HG02870 (cell line): Measurements from ENCODE around the gene BLM.
"Not testable (repeated sequence)": the region's sequence is repeated elsewhere in the genome, so short reads cannot be mapped to it uniquely, and the experiment has no call there.

Source experiments
- ATAC-seq: cut with Tn5 transposase; IDR thresholded peaks from one replicate; pipeline ENCODE4 v1.9.1; 2021; ENCODE audit warnings: mild to moderate bottlenecking, moderate library complexity; ENCODE audit not compliant: unreplicated experiment

Gene BLM

GRCh38 chr15:90716976-90717821 is at the start of gene BLM:
Gene BLM (plus strand): TSS chr15:90717346. CDS start chr15:90747393, 30,047 bp downstream.
- peak; percentile 99 for ATAC-seq

GRCh38 chr15:90667755-90668345 is 49.3 kb upstream of the BLM start:
- ATAC-seq: not testable (repeated sequence)

GRCh38 chr15:90670631-90671030 is 46.5 kb upstream of the BLM start:
- ATAC-seq: not testable (repeated sequence)

- no peak for ATAC-seq
Observed at GRCh38 chr15:90671216-90671615, 45.9 kb upstream of the BLM start.

- not testable (repeated sequence) for ATAC-seq
Observed at GRCh38 chr15:90673357-90673756, 43.8 kb upstream of the BLM start.

GRCh38 chr15:90674476-90674875 is 42.7 kb upstream of the BLM start:
- no peak for ATAC-seq

GRCh38 chr15:90675464-90675863 is 41.7 kb upstream of the BLM start:
- no peak for ATAC-seq

- ATAC-seq: no peak
Observed at GRCh38 chr15:90677807-90678790, 39.0 kb upstream of the BLM start.

GRCh38 chr15:90679959-90680358 is 37.2 kb upstream of the BLM start:
- ATAC-seq: no peak

GRCh38 chr15:90680371-90680935 is 36.7 kb upstream of the BLM start:
- ATAC-seq: no peak

GRCh38 chr15:90681056-90681455 is 36.1 kb upstream of the BLM start:
- no peak for ATAC-seq

GRCh38 chr15:90681480-90681879 is 35.7 kb upstream of the BLM start:
- no peak for ATAC-seq

GRCh38 chr15:90683371-90683770 is 33.8 kb upstream of the BLM start:
- ATAC-seq: no peak

- ATAC-seq: no peak
Observed at GRCh38 chr15:90683876-90684275, 33.3 kb upstream of the BLM start.

GRCh38 chr15:90684281-90684680 is 32.9 kb upstream of the BLM start:
- no peak for ATAC-seq

GRCh38 chr15:90685591-90686434 is 31.3 kb upstream of the BLM start:
- peak; percentile 14 for ATAC-seq

GRCh38 chr15:90686435-90687218 is 30.5 kb upstream of the BLM start:
- ATAC-seq: peak; percentile 82

GRCh38 chr15:90689326-90689961 is 27.7 kb upstream of the BLM start:
- not testable (repeated sequence) for ATAC-seq

GRCh38 chr15:90690585-90690984 is 26.6 kb upstream of the BLM start:
- no peak for ATAC-seq
